HCT116 (cell line): Measurements from ENCODE around the gene MAML2. TPM values are rescaled to one million over a fixed set of nuclear protein-coding genes. Genes with fewer than 3 reads are reported as not detected.

Experiments used
- ATAC-seq: fragments of 200-7000 bp; cut with Tn5 transposase; 2 replicates; pipeline ENCODE4 v1.9.1; 2020; ENCODE audit warnings: mild to moderate bottlenecking, moderate library complexity
- BruUV-seq: library from RNA; stranded (reverse); fragments of 400-500 nt; replicated peaks from 2 replicates; lab custom pipeline; 2021; lab: Mats Ljungman, UMichigan
- CTCF ChIA-PET: fragments of 300-600 bp; sonication (Branson Sonifier 250); formaldehyde crosslinking; loops from one replicate; lab custom pipeline; 2021; ENCODE audit warnings: antibody characterized with exemption; lab: Charles Lee
- POLR2A ChIA-PET: fragments of 300-600, 350-600 bp; sonication (Branson Sonifier 250); formaldehyde crosslinking; loops from one replicate; lab custom pipeline; 2021; ENCODE audit warnings: antibody characterized with exemption; lab: Charles Lee
- RAD21 ChIA-PET, 2 experiments: fragments of 300-600 bp; sonication (Branson Sonifier 250); formaldehyde crosslinking; loops; one replicate each; lab custom pipeline; 2023; ENCODE audit warnings: low total read pairs in 2 of 2; ENCODE audit not compliant: uncharacterized antibody in 2 of 2, unreplicated experiment in 2 of 2, low non-redundant PET in 1 of 2; lab: Charles Lee
- DNase-seq: peaks from one replicate; pipeline ENCODE4 v3.0.0-alpha.2; 2010; ENCODE audit warnings: low read depth, low spot score
- H2AFZ ChIP-seq: fragments of 200-600 bp; shearing (Covaris generic), sonication (generic); 2 replicates; pipeline ENCODE4 v1.6.1; 2017; ENCODE audit warnings: low read depth, mixed run types, mixed read lengths, antibody characterized with exemption, low read length; ENCODE audit not compliant: poor library complexity, severe bottlenecking
- H3K27ac ChIP-seq: 2 replicates; pipeline ENCODE4 v1.5.1; 2012; ENCODE audit warnings: low read depth, low read length
- H3K27me3 ChIP-seq: fragments of 200-600 bp; sonication (generic); 2 replicates; pipeline ENCODE4 v1.6.1; 2016; ENCODE audit warnings: mixed run types, low read length, mixed read lengths; ENCODE audit not compliant: insufficient read depth
- H3K36me3 ChIP-seq, 2 experiments: fragments of 200-500 bp in 1 of 2; fragments of 200-600 bp in 1 of 2; sonication (Bioruptor generic) in 1 of 2; sonication (generic) in 1 of 2; 2 replicates each; pipeline versions ENCODE4 v1.5.1 to v1.6.1; 2014 to 2016; ENCODE audit warnings: low read length in 2 of 2, inconsistent platforms in 1 of 2, mixed read lengths in 1 of 2, mixed run types in 1 of 2; ENCODE audit not compliant: insufficient read depth in 2 of 2, control insufficient read depth in 1 of 2
- H3K4me1 ChIP-seq, 2 experiments: fragments of 200-600 bp in 1 of 2; sonication (generic) in 1 of 2; 2 replicates each; pipeline versions ENCODE4 v1.5.1 to v1.6.1; 2012 to 2017; ENCODE audit warnings: low read length in 2 of 2, inconsistent platforms in 1 of 2, mild to moderate bottlenecking in 1 of 2, mixed read lengths in 1 of 2, mixed run types in 1 of 2, moderate library complexity in 1 of 2; ENCODE audit not compliant: insufficient read depth in 2 of 2, control insufficient read depth in 1 of 2
- H3K4me2 ChIP-seq: fragments of 200-600 bp; sonication (generic); 2 replicates; pipeline ENCODE4 v1.6.1; 2017; ENCODE audit warnings: mixed run types, low read length, mixed read lengths
- H3K4me3 ChIP-seq, 2 experiments: fragments of 200-600 bp in 1 of 2; sonication (generic) in 1 of 2; replicated peaks in 1 of 2; 2 replicates each; pipeline ENCODE4 v1.5.1; 2011 to 2016; ENCODE audit warnings: low read length in 2 of 2, control low read depth in 1 of 2, low read depth in 1 of 2, mild to moderate bottlenecking in 1 of 2, mixed read lengths in 1 of 2, mixed run types in 1 of 2
- H3K79me2 ChIP-seq: fragments of 200-600 bp; sonication (generic); 2 replicates; pipeline ENCODE4 v1.6.1; 2017; ENCODE audit warnings: mild to moderate bottlenecking, mixed run types, low read length, moderate library complexity, mixed read lengths; ENCODE audit not compliant: insufficient read depth
- H3K9ac ChIP-seq: fragments of 200-600 bp; sonication (generic); 2 replicates; pipeline ENCODE4 v1.6.1; 2016; ENCODE audit warnings: low read length, mixed read lengths
- H3K9me2 ChIP-seq: fragments of 200-600 bp; sonication (generic), shearing (Covaris generic); 2 replicates; pipeline ENCODE4 v1.6.1; 2017; ENCODE audit warnings: mixed run types, mild to moderate bottlenecking, moderate library complexity; ENCODE audit not compliant: insufficient read depth
- H3K9me3 ChIP-seq, 2 experiments: fragments of 200-500 bp in 1 of 2; fragments of 200-600 bp in 1 of 2; sonication (Bioruptor generic) in 1 of 2; sonication (generic) in 1 of 2; 2 replicates each; pipeline ENCODE4 v1.6.1; 2014 to 2017; ENCODE audit warnings: low read length in 2 of 2, mixed read lengths in 2 of 2, inconsistent platforms in 1 of 2, low read depth in 1 of 2, mild to moderate bottlenecking in 1 of 2, mixed run types in 1 of 2, moderate library complexity in 1 of 2; ENCODE audit not compliant: control insufficient read depth in 1 of 2, insufficient read depth in 1 of 2
- H4K20me1 ChIP-seq: fragments of 200-600 bp; sonication (generic), shearing (Covaris generic); 2 replicates; pipeline ENCODE4 v1.6.1; 2017; ENCODE audit warnings: mixed run types, mild to moderate bottlenecking, moderate library complexity; ENCODE audit not compliant: insufficient read depth
- CBX3 ChIP-seq: IDR thresholded peaks from 2 replicates; pipeline ENCODE4 v1.6.1; 2012; ENCODE audit warnings: low read depth
- CEBPB ChIP-seq: IDR thresholded peaks from 2 replicates; pipeline ENCODE4 v1.6.1; 2012; ENCODE audit warnings: low read depth
- ELF1 ChIP-seq: IDR thresholded peaks from 2 replicates; pipeline ENCODE4 v1.6.1; 2012; ENCODE audit warnings: low read depth, borderline replicate concordance
- EZH2 ChIP-seq: fragments of 200-600 bp; sonication (generic); IDR thresholded peaks from 2 replicates; pipeline ENCODE4 v1.6.1; 2017; ENCODE audit warnings: antibody characterized with exemption, mixed run types
- JUND ChIP-seq: IDR thresholded peaks from 2 replicates; pipeline ENCODE4 v1.6.1; 2012
- POLR2AphosphoS5 ChIP-seq: IDR thresholded peaks from 2 replicates; pipeline ENCODE4 v1.6.1; 2011; ENCODE audit warnings: mild to moderate bottlenecking, low read depth, low read length, moderate library complexity
- RAD21 ChIP-seq: IDR thresholded peaks from 2 replicates; pipeline ENCODE4 v1.6.1; 2012; ENCODE audit warnings: low read depth, mild to moderate bottlenecking
- SP1 ChIP-seq: IDR thresholded peaks from 2 replicates; pipeline ENCODE4 v1.6.1; 2012; ENCODE audit warnings: low read depth
- SRF ChIP-seq: IDR thresholded peaks from 2 replicates; pipeline ENCODE4 v1.6.1; 2012; ENCODE audit warnings: low read depth
- TCF7L2 ChIP-seq: IDR thresholded peaks from 2 replicates; pipeline ENCODE4 v1.7.0; 2011; ENCODE audit warnings: borderline replicate concordance, inconsistent platforms; ENCODE audit not compliant: insufficient read depth, insufficient read length; ENCODE audit errors: extremely low read depth
- ZFX ChIP-seq: fragments of 450-650 bp; IDR thresholded peaks from 2 replicates; pipeline ENCODE4 v1.6.1; 2017
- intact Hi-C: fragments of 100-400 bp; cut with micrococcal nuclease; formaldehyde crosslinking; loops from 2 replicates; pipeline ENCODE4 v1.10.0; 2022
- total RNA-seq: library from RNA; stranded (reverse); gene quantifications from one replicate; pipeline ENCODE4 v1.2.1, GENCODE V29; 2021; ENCODE audit not compliant: unreplicated experiment

Gene MAML2
- total RNA-seq, 1 experiment from 2014 or later: 2.6 TPM

DNA sequence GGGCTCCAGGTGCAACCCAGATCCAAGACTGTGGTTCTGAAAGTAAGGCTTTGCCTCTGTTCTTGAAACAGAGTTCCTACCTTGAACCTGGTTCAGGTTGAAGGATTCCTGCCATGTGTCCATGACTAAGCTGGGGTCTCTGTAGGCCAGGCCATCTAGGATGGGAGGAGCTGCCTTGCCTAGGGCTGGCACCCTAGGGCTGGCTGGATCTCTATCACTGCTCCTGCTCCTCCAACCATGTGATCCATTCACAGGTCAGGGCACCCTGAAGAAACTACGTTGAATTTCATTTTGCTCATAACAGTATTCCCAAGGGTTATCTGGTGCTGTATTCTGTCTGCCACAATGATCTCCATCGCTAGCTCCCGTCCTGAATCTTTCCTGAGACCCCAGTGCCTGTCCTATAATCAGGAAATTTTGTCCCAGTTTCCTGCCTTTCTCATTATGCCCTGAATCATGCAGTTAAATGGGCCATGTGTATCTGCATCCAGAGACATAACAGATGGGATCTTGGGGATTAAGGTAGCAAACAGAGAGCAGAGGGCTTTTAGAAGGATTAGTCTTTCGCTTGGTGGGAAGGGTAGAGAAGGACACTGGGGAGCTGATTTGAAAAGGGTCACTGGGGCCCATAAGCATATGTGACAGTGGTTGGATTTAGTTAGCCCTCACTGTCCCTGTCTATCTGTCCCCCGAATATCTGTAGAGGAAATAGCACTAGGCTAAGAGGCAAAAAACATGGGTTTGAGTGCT lies 320.9 kb downstream of the MAML2 start:
- Histone ChIP-seq H3K27ac (no peak overlapping the region), H3K79me2 (no peaks in the 10 kb centered on the region), H4K20me1 (no peaks in the 10 kb centered on the region), H3K9me3 (no peaks in the 10 kb centered on the region), H2AFZ (no peak overlapping the region), H3K4me1 (no peaks in the 10 kb centered on the region), H3K36me3 (no peaks in the 10 kb centered on the region), H3K9me2 (no peaks in the 10 kb centered on the region), H3K9ac (no peak overlapping the region), H3K4me2 (no peak overlapping the region), H3K4me3 (no peak overlapping the region), H3K27me3 (no peaks in the 10 kb centered on the region)
- no TSS peak for BruUV-seq
- ChIA-PET RAD21 (no interaction called here), POLR2A (no interaction called here), CTCF (no interaction called here)
- intact Hi-C loops: no loop called here
- no peak for DNase-seq
- no peak for ATAC-seq
- TF ChIP-seq CBX3 (no peak), ZFX (no peak)

DNA sequence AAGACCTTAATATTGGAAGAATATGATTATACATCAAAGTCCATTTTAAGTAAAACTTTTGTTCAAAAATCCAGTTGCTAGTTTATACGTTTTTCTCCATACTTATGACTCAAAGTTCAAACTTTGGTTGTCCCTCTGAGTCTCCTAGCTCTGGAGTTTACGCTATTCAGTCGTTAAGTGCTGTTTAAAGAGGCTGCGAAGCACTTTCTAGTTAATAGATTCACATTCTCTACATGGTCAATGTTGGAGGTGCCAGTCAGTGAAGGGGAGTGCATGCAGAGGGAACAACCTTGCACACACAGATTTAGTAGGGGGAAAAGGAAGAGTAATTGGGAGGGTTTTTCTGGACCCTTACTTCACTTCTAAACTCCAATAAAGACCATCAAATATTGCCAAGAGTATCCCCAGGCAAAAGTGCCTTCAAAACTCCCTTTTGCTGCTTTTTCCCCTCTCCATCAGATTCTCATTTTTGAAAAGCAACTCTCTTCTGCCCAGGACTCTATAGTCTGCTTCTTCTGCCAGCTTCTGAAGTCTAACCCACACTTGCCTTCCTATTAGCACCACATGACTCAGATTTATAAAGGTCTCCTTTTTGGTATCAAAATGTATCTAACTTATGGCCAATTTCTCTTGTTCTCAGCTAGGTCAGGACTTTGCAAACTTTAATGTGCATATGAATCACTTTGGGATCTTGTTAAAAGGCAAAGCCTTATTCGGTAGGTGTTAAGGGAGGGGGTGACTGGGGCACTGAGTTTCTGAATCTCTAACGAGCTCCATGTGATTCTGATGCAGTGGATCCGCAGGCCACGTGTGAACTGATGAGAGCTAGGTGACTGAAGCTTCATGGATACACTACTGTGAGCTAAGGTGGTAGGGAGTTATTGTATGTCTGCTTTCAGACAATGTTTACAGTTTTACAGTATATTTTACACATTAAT lies 322.9 kb downstream of the MAML2 start:
- Histone ChIP-seq H3K36me3 (no peaks in the 10 kb centered on the region), H3K9me2 (no peaks in the 10 kb centered on the region), H3K4me1 (0 out of 4 replicates have a peak, but pooled peaks cover under 1 to 3% of the 10 kb centered on the region in 2 experiments), H3K4me3 (no peak overlapping the region), H3K79me2 (no peaks in the 10 kb centered on the region), H3K4me2 (no peak overlapping the region), H3K9me3 (no peaks in the 10 kb centered on the region), H3K27me3 (no peaks in the 10 kb centered on the region), H4K20me1 (no peaks in the 10 kb centered on the region), H3K27ac (no peak overlapping the region), H3K9ac (no peak overlapping the region), H2AFZ (no peak overlapping the region)
- ChIA-PET POLR2A (no interaction called here), RAD21 (no interaction called here), CTCF (no interaction called here)
- no peak for ATAC-seq
- no TSS peak for BruUV-seq
- DNase-seq: no peak
- intact Hi-C loops: no loop called here
- TF ChIP-seq TCF7L2: no peak
- TF ChIP-seq POLR2AphosphoS5: no peak
- TF ChIP-seq SP1: no peak
- no peak for TF ChIP-seq SRF
- no peak for TF ChIP-seq EZH2
- TF ChIP-seq RAD21: no peak
- no peak for TF ChIP-seq CBX3
- TF ChIP-seq CEBPB: no peak
- no peak for TF ChIP-seq ELF1
- TF ChIP-seq ZFX: no peak
- no peak for TF ChIP-seq JUND
